Tibial nerve (tissue), 3 donors: Measurements from ENCODE around the gene NDRG3.

Experiments
- CTCF ChIP-seq, 5 experiments: fragments of 200-600 bp in 3 of 5; fragments of 450-650 bp in 2 of 5; sonication (generic) in 3 of 5; IDR thresholded peaks; one replicate each; pipeline ENCODE4 v1.5.1; 2016 to 2019; ENCODE audit warnings: antibody characterized with exemption in 5 of 5, mild to moderate bottlenecking in 3 of 5, moderate library complexity in 2 of 5
- POLR2A ChIP-seq, 2 donors: fragments of 450-650 bp; IDR thresholded peaks; one replicate each; pipeline ENCODE4 v1.6.1; 2017; ENCODE audit warnings: antibody characterized with exemption in 2 of 2, mild to moderate bottlenecking in 2 of 2, moderate library complexity in 2 of 2

GRCh38 chr20:36672991-36673390, 72.9 kb downstream of the NDRG3 start:
- no peak for TF ChIP-seq CTCF (IDR thresholded peaks at IDR 0.05)
- no peak for TF ChIP-seq POLR2A (IDR thresholded peaks at IDR 0.05)
